Kidney epithelial cell (primary cell): ENCODE results near the gene SUV39H2. TPM values are rescaled to one million over a fixed set of nuclear protein-coding genes. Genes with fewer than 3 reads are reported as not detected.

ENCODE experiments used
- DNase-seq: peaks from one replicate; pipeline ENCODE4 v3.0.0-alpha.2; 2010; ENCODE audit warnings: low read depth
- H3K27me3 ChIP-seq: 2 replicates; pipeline ENCODE4 v1.6.0; 2011; ENCODE audit warnings: low read length; ENCODE audit not compliant: control insufficient read depth, insufficient read depth
- H3K36me3 ChIP-seq: 2 replicates; pipeline ENCODE4 v1.5.1; 2011; ENCODE audit warnings: low read length; ENCODE audit not compliant: control insufficient read depth, insufficient read depth
- H3K4me3 ChIP-seq: 2 replicates; pipeline ENCODE4 v1.5.1; 2011; ENCODE audit warnings: low read depth, mild to moderate bottlenecking, control low read depth, low read length
- total RNA-seq: library from RNA; depleted of rRNA; stranded (reverse); fragments of >200 nt; gene quantifications from 2 replicates; pipeline ENCODE4 v1.2.3, GENCODE V29; 2015
- TF ChIP-seq, protein P1 (sequence below): IDR thresholded peaks from 2 replicates; pipeline ENCODE4 v1.5.1; 2011; ENCODE audit warnings: mild to moderate bottlenecking, moderate library complexity, low read length, control low read depth, inconsistent platforms; ENCODE audit not compliant: insufficient read depth, poor library complexity, severe bottlenecking

Gene SUV39H2
- total RNA-seq, 1 donor from 2014 or later: 11.7 TPM

DNA sequence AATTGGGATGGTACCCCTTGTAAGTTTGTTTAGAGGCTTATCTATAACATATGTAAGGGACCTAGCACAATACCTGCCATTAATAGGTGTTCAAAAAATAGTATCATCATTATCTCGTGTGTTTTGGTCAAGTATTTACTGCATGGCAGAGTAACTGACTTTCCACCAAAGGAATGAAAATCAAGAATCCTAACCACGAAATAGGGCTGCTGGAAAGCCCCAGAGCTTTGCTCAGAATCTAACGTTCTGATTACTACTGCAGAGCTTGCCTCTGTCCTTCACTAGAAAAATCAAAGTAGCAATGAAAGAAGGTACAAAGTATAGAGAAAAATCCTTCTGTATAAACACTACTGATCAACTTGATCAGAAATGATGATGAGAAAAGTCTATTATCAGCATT, 40.3 kb downstream of the SUV39H2 start:
- no peak for DNase-seq
- Histone ChIP-seq H3K27me3 (no peaks in the 10 kb centered on the region), H3K36me3 (peaks cover 4% of the 10 kb centered on the region), H3K4me3 (no peak overlapping the region)
- TF ChIP-seq, protein P1, sequence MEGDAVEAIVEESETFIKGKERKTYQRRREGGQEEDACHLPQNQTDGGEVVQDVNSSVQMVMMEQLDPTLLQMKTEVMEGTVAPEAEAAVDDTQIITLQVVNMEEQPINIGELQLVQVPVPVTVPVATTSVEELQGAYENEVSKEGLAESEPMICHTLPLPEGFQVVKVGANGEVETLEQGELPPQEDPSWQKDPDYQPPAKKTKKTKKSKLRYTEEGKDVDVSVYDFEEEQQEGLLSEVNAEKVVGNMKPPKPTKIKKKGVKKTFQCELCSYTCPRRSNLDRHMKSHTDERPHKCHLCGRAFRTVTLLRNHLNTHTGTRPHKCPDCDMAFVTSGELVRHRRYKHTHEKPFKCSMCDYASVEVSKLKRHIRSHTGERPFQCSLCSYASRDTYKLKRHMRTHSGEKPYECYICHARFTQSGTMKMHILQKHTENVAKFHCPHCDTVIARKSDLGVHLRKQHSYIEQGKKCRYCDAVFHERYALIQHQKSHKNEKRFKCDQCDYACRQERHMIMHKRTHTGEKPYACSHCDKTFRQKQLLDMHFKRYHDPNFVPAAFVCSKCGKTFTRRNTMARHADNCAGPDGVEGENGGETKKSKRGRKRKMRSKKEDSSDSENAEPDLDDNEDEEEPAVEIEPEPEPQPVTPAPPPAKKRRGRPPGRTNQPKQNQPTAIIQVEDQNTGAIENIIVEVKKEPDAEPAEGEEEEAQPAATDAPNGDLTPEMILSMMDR: no peak

DNA sequence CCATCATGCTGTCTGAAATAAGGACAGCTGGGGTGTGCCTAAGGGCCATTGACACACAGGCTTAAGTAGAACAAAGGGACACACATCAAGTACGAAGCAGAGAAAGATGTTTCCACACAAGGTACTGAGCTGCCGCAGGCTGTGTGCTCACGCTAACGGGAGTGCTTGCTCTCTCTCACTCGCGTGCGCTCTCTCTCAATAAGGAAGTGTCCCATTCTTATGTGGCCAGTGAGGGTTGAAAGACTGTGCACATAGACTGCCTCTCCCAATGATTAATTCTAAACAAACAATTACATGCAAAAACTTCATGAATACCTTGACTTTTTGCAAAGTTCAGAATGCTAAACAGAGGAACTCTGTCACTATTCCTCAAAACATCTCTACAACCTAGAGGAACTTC, 45.3 kb downstream of the SUV39H2 start:
- Histone ChIP-seq H3K36me3 (peaks cover 6% of the 10 kb centered on the region), H3K27me3 (no peaks in the 10 kb centered on the region), H3K4me3 (no peak overlapping the region)
- TF ChIP-seq, protein P1: no peak
- no peak for DNase-seq

DNA sequence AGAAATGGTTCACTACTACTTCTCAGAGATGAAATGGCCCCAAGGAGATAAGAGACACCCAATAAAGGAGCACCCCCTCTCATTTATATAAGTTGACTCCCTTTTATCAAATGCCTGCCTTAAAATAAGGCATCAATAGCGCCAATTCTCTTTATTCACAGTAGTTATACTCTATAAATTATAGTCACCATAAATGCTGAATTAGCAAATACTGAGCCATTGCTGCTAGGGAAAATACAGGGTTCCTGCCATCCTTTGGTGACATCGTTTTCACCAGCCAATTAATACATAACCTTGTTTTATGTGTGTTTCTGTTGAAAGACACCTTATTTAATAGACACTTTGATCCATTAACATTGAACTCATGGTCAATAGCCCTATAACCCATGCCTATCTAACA, 46.6 kb downstream of the SUV39H2 start:
- no peak for DNase-seq
- no peaks in the 10 kb centered on the region for H3K27me3 ChIP-seq
- H3K36me3 ChIP-seq: peaks cover 6% of the 10 kb centered on the region
- TF ChIP-seq, protein P1: no peak
- no peak overlapping the region for H3K4me3 ChIP-seq

GRCh38 chr10:14926061-14926470, 47.4 kb downstream of the SUV39H2 start:
- TF ChIP-seq, protein P1: no peak
- H3K4me3 ChIP-seq: no peak overlapping the region
- no peak for DNase-seq
- H3K36me3 ChIP-seq: peaks cover 6% of the 10 kb centered on the region
- H3K27me3 ChIP-seq: no peaks in the 10 kb centered on the region

DNA sequence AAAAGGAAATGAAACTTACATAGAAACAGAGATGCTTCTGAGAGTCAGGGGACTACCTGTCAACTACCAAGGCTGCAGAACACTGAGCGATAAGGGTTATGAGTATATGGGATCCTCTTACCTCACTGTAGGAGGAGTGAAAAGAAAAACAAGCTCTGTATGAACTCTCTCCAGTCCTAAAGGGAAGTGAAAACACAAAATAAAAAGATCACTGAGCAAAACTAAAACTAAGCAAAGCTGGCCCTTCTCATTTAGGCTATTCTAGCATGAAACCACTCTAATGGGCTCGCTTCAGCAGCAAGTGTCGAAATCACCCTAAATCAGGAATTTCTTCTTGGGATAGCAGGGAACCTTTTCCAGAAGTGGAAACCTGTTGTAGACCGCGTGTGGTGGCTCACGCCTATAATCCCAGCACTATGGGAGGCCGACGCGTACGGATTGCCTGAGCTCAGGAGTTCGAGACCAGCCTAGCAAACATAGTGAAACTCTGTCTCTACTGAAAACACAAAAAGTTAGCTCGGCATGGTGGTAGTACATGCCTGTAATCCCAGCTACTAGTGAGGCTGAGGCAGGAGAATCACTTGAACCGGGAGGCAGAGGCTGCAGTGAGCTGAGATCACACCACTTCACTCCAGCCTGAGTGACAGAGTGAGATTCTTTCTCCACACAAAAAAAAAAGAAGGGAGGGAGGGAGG, 48.2 kb downstream of the SUV39H2 start:
- Histone ChIP-seq H3K4me3 (no peak overlapping the region), H3K36me3 (peaks cover 5% of the 10 kb centered on the region), H3K27me3 (no peaks in the 10 kb centered on the region)
- no peak for DNase-seq
- TF ChIP-seq, protein P1: no peak

GRCh38 chr10:14930610-14931009, 51.9 kb downstream of the SUV39H2 start:
- Histone ChIP-seq H3K27me3 (no peaks in the 10 kb centered on the region), H3K4me3 (no peak overlapping the region), H3K36me3 (peaks cover 2% of the 10 kb centered on the region)
- DNase-seq: no peak
- TF ChIP-seq, protein P1: no peak
